ENCODE results near the gene PML. TPM values are rescaled to one million over a fixed set of nuclear protein-coding genes. Genes with fewer than 3 reads are reported as not detected.
A peak's percentile ranks its signal among the peaks of the same experiment; 100 is the strongest.

PML gene
- total RNA-seq, 1 donor from 2014 or later: 15.3 TPM

GRCh38 chr15:74041777-74042435 lies 47.4 kb downstream of the PML start:
- H3K4me1 ChIP-seq: peaks cover 6% of the 10 kb centered on the region
- Mint-ChIP-seq H3K36me3 (no peaks in the 10 kb centered on the region), H3K27me3 (ENCODE audit: insufficient read depth, low read depth) (peaks cover 6% of the 10 kb centered on the region), H3K27ac (no peak overlapping the region), H3K9me3 (no peaks in the 10 kb centered on the region), H3K4me3 (no peak overlapping the region), H3K4me1 (peaks cover 21% of the 10 kb centered on the region)
- no peak overlapping the region for H3K9ac ChIP-seq
- TF ChIP-seq EZH2phosphoT487 (IDR thresholded peaks at IDR 0.05) (no peak), EZH2 (IDR thresholded peaks at IDR 0.05) (no peak), CTCF (IDR thresholded peaks at IDR 0.05) (no peak)
- no peak for DNase-seq (ENCODE audit: low spot score)
- no peaks in the 10 kb centered on the region for H3K79me2 ChIP-seq (ENCODE audit: low read depth)
- peaks cover 4% of the 10 kb centered on the region for H4K20me1 ChIP-seq (ENCODE audit: low read depth)
- no peak overlapping the region for H3K4me3 ChIP-seq
- no peaks in the 10 kb centered on the region for H3F3A ChIP-seq (ENCODE audit: low read depth)
- H3K9me3 ChIP-seq (ENCODE audit: low read depth): no peaks in the 10 kb centered on the region
- no peaks in the 10 kb centered on the region for H3K27me3 ChIP-seq
- no peaks in the 10 kb centered on the region for H3K36me3 ChIP-seq
- no peak overlapping the region for H2AFZ ChIP-seq (replicated peaks)
- no peak overlapping the region for H3K27ac ChIP-seq
- no peak overlapping the region for H3K4me2 ChIP-seq

- Mint-ChIP-seq H3K27ac (peak overlapping the region; percentile 21), H3K27me3 (ENCODE audit: insufficient read depth, low read depth) (peaks cover 6% of the 10 kb centered on the region), H3K9me3 (no peaks in the 10 kb centered on the region), H3K4me3 (no peak overlapping the region), H3K36me3 (no peaks in the 10 kb centered on the region), H3K4me1 (peaks cover 16% of the 10 kb centered on the region)
- no peaks in the 10 kb centered on the region for H3F3A ChIP-seq (ENCODE audit: low read depth)
- no peak overlapping the region for H3K9ac ChIP-seq
- no peak overlapping the region for H2AFZ ChIP-seq (replicated peaks)
- H3K9me3 ChIP-seq (ENCODE audit: low read depth): no peaks in the 10 kb centered on the region
- no peaks in the 10 kb centered on the region for H3K4me1 ChIP-seq
- H3K79me2 ChIP-seq (ENCODE audit: low read depth): no peaks in the 10 kb centered on the region
- TF ChIP-seq CTCF (IDR thresholded peaks at IDR 0.05): no peak
- no peak for TF ChIP-seq EZH2phosphoT487 (IDR thresholded peaks at IDR 0.05)
- no peak for TF ChIP-seq EZH2 (IDR thresholded peaks at IDR 0.05)
- H3K36me3 ChIP-seq: no peaks in the 10 kb centered on the region
- no peaks in the 10 kb centered on the region for H4K20me1 ChIP-seq (ENCODE audit: low read depth)
- no peak overlapping the region for H3K4me2 ChIP-seq
- H3K27me3 ChIP-seq: no peaks in the 10 kb centered on the region
- no peak overlapping the region for H3K27ac ChIP-seq
- H3K4me3 ChIP-seq: no peak overlapping the region
- no peak for DNase-seq (ENCODE audit: low spot score)
Measured at GRCh38 chr15:74042603-74043424, 48.3 kb downstream of the PML start.

- no peak overlapping the region for H3K4me3 Mint-ChIP-seq
- H3K36me3 Mint-ChIP-seq: no peaks in the 10 kb centered on the region
- no peaks in the 10 kb centered on the region for H3K9me3 Mint-ChIP-seq
- H3K27me3 ChIP-seq: no peaks in the 10 kb centered on the region
- H3K9me3 ChIP-seq (ENCODE audit: low read depth): no peaks in the 10 kb centered on the region
- no peak for DNase-seq (ENCODE audit: low spot score)
- peaks cover 3% of the 10 kb centered on the region for H4K20me1 ChIP-seq (ENCODE audit: low read depth)
- H2AFZ ChIP-seq (replicated peaks): no peak overlapping the region
- H3K79me2 ChIP-seq (ENCODE audit: low read depth): no peaks in the 10 kb centered on the region
- peaks cover 6% of the 10 kb centered on the region for H3K27me3 Mint-ChIP-seq (ENCODE audit: insufficient read depth, low read depth)
- no peak overlapping the region for H3K9ac ChIP-seq
- H3K4me1 ChIP-seq: peaks cover 4% of the 10 kb centered on the region
- no peak overlapping the region for H3K4me2 ChIP-seq
- H3F3A ChIP-seq (ENCODE audit: low read depth): no peaks in the 10 kb centered on the region
- TF ChIP-seq EZH2phosphoT487 (IDR thresholded peaks at IDR 0.05): no peak
- TF ChIP-seq CTCF (IDR thresholded peaks at IDR 0.05): no peak
- TF ChIP-seq EZH2 (IDR thresholded peaks at IDR 0.05): no peak
- peaks cover 17% of the 10 kb centered on the region for H3K4me1 Mint-ChIP-seq
- H3K27ac Mint-ChIP-seq: no peak overlapping the region
- no peak overlapping the region for H3K27ac ChIP-seq
- H3K36me3 ChIP-seq: no peaks in the 10 kb centered on the region
- no peak overlapping the region for H3K4me3 ChIP-seq
Measured at GRCh38 chr15:74043425-74044266, 49.1 kb downstream of the PML start.

Measured in neural progenitor cell (in vitro differentiated cells).